CD4-positive, alpha-beta T cell treated with Interleukin-4 for 1 hour (primary cell): Measurements from ENCODE around the gene BIRC2.
A peak's percentile ranks its signal among the peaks of the same experiment; 100 is the strongest.

Source experiments
- DNase-seq, 2 donors: peaks; one replicate each; pipeline ENCODE4 v3.0.0-alpha.2; 2020 to 2022

The BIRC2 gene

GRCh38 chr11:102406099-102406498 lies 59.1 kb downstream of the BIRC2 start:
- no peak for DNase-seq

DNA sequence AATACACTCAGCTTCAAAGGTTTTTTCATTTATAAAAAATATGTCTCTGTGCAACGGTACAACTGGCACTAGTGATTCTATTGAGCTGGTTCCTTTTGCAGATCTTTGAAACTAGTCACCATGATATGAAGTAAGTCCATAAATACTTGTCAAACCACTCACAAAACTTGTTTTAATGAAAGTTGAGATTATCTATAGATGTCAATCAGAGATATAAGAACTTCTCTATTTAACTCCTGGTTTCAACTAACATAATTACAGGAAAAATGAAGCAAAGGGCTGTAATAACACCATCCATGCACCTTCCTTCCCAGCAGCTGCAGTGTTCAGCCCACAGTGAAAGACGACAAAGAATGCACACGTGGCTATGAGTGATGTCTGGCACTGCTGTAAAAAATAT lies 60.9 kb downstream of the BIRC2 start:
- no peak for DNase-seq

DNA sequence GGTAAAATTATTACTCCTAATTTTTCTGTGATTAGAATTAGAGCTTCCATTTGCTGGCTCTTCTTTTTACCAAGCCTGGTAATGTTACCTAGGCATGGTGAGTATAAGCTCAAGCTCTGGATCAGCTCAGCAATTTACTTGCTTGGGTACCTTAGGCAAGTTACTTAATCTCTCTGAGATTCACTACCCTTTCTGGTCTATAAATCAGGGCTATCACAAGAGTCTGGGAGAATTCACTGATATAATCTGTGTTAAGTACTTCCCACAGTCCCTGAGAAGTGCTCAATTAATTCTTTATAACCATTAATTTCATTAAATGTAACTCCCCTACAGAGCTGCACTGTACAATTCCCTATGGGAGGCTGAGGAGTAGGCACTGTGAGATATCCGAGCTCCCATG lies 61.3 kb downstream of the BIRC2 start:
- no peak for DNase-seq

DNA sequence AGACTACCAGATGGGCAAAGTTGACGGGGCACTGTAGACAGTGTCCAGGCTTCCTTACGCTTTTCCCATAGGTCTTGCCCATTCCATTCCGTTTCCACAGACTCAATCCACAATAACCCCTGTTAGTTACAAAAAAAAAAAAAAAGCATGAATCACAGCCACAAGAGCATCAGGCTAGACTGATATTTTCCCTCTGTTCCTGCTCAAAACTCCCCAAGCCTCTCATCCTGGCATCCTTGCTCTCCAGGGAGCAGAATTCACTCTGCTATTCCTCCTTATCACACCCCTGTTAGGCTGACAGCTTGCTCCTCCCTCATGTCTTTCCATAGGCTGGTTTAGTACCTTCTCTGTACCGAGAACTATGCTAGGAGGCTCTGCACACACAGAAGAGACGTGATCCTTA lies 63.4 kb downstream of the BIRC2 start:
- DNase-seq = no peak

- no peak for DNase-seq
Observed at GRCh38 chr11:102411142-102411541, 64.1 kb downstream of the BIRC2 start.

- peak in 1 of 2 donors; percentile 36 for DNase-seq
Observed at GRCh38 chr11:102413497-102413896, 66.5 kb downstream of the BIRC2 start.

- DNase-seq = no peak
Observed at GRCh38 chr11:102414559-102414958, 67.5 kb downstream of the BIRC2 start.

DNA sequence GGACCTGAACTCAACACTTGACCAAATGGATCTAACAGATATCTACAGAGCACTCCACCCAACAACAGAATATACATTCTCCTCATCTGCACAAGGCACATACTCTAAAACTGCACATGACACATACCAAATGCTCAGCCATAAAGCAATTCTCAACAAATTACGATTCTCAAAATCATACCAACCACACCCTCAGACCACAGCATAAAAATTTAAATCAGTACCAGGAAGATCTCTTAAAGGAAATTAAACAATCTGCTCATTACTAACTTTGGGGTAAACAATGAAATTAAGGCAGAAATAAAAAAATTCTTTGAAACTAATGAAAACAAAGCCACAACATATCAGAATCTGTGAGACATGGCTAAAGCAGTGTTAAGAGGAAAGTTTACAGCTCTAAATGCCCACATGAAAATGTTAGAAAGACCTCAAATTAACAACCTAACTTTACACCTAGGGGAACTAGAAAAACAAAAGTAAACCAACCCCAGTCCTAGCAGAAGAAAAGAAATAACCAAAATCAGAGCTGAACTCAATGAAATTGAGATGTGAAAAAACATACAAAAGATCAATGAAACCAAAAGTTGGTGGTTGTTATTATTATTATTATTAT lies 68.4 kb downstream of the BIRC2 start:
- DNase-seq = peak in 1 of 2 donors; percentile 52

GRCh38 chr11:102416976-102417375 lies 70.0 kb downstream of the BIRC2 start:
- peak in 1 of 2 donors; percentile 39 for DNase-seq

- no peak for DNase-seq
Observed at GRCh38 chr11:102419181-102419580, 72.2 kb downstream of the BIRC2 start.

DNA sequence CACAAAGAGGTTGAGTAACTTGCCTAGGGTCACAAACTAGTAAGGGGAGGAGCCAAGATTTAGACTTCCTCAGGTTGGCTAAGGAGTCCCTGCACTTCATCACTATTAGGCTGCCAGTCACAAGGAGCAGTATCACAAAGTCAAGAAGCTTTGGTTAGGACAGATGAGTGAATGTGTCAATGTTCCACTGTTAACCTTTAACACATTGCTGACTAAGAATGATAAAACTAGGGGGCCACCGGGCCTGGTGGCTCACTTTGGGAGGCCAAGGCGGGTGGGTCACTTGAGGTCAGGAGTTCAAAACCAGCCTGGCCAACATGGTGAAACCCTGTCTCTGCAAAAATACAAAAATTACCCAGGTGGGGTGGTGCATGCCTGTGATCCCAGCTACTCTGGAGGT lies 73.5 kb downstream of the BIRC2 start:
- DNase-seq = no peak

- peak in 1 of 2 donors; percentile 16 for DNase-seq
Observed at GRCh38 chr11:102421261-102421660, 74.2 kb downstream of the BIRC2 start.

DNA sequence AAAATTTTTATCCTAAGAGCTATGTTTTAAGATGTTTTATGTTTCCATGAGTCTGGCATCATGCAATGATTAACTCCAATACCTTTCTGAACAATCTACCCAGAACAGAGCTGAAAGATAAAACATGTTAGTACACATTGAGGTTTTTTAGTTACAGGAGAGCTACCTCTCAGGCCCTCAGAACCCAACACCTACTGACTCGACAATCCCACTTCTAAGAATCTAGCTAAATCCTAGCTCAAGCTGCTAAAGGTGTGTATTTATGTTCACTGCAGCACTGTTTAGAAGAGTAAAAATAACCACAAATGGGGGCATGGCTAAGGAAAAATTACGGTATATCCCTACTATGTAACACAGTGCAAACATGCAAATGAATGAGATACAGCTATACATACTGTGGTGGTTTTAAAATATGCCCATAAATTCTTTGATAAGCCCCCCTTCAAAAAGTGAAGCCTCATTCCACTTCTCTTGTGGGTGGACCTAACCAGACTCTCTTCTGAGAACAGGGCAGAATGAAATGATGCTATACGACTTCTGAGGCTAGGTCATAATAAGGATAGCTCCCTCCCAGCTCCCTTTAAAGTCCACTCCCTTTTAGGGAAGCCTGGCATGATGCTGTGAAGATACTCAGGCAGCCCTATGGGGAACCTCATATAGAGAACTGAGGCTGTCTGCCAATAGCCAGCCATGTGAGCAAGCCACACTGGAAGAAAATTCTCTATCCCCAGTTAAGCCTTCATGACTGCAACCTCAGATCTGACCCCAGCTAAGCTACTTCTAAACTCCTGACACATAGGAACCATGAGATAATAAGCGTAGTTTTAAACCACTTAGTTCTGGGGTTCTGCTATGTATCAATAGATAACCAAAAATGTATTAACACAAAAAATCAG lies 76.1 kb downstream of the BIRC2 start:
- no peak for DNase-seq

DNA sequence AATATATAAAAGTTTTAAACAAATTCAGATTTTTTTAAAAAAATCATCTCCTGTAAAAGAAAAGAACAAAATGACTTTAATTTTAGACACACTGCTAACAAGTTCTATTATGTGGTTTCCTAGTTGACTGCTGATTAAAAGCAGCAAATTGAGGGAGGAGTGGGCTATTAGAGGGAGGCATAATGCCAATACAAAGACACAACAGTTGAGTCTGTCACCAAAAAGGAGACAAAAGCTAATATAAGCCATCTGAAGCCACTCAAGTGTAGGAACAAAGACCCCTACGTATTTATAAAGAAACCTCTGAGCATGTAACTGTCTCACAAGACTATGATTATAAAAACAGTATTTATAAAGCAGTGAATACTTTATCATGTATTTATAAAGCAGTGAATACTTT lies 76.9 kb downstream of the BIRC2 start:
- no peak for DNase-seq

DNA sequence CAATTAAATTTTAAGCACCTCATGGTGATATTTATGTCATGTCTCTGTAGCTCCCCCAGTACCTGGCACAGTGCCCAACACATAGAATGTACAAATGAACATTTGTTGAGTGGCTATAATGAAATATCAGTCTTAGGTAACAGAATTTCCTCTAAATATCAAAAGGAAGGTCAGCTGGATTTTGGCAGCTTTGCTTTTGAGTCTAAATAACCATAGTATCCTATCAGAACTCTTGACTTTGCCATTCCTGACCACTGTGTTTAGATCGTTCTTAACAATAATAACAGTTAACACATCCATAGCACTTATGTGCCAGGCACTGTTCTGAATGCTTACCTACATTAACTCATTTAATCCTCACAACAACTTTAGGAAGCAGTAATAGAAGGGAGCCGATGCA lies 79.0 kb downstream of the BIRC2 start:
- no peak for DNase-seq

DNA sequence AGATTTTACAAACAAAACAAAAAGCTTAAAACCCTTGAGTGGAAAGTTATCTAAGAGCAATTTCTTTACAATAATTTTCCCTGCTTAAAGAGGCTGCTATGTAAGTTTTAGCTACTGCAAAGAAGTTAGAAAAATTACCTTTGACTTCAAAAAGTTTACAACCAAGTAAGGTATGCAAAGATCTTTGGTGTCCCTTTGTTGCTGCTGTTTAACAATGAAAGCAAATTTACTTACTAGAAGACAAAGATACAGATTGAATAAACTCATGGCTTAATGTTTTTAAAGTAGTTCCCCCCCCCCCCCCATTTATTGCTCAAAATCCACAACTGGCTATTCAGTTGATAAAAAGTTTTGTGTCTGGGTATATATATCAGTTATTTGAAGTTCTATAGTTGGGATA lies 79.6 kb downstream of the BIRC2 start:
- no peak for DNase-seq

GRCh38 chr11:102427068-102427467 lies 80.1 kb downstream of the BIRC2 start:
- no peak for DNase-seq
